Lung (tissue), 12 donors: ENCODE measurements around the gene MARK2. TPM values are rescaled to one million over a fixed set of nuclear protein-coding genes. Genes with fewer than 3 reads are reported as not detected.
A peak's percentile ranks its signal among the peaks of the same experiment; 100 is the strongest.

Experiments used
- ATAC-seq: fragments of 200-7000 bp; cut with Tn5 transposase; one replicate; pipeline ENCODE4 v1.9.1; 2020; ENCODE audit warnings: moderate number of reproducible peaks; ENCODE audit not compliant: insufficient read depth, low FRiP score
- DNase-seq, 3 donors: peaks; one replicate each; pipeline ENCODE4 v3.0.0-alpha.2; 2013 to 2017
- H3K27ac ChIP-seq, 2 donors: one replicate each; pipeline ENCODE4 v1.5.1; 2013; ENCODE audit warnings: mild to moderate bottlenecking in 2 of 2, moderate library complexity in 2 of 2, control low read depth in 1 of 2, inconsistent platforms in 1 of 2, low read depth in 1 of 2, low read length in 1 of 2
- H3K27me3 ChIP-seq, 3 donors: one replicate each; pipeline ENCODE4 v1.5.1; 2013; ENCODE audit warnings: low read length in 2 of 3; ENCODE audit not compliant: control insufficient read depth in 3 of 3, insufficient read depth in 3 of 3
- H3K36me3 ChIP-seq, 4 donors: one replicate each; pipeline ENCODE4 v1.5.1; 2013; ENCODE audit warnings: low read length in 4 of 4, mild to moderate bottlenecking in 1 of 4, moderate library complexity in 1 of 4; ENCODE audit not compliant: control insufficient read depth in 4 of 4, insufficient read depth in 4 of 4
- H3K4me1 ChIP-seq, 5 donors: one replicate each; pipeline ENCODE4 v1.5.1; 2013; ENCODE audit warnings: low read length in 5 of 5, mild to moderate bottlenecking in 2 of 5, moderate library complexity in 1 of 5; ENCODE audit not compliant: control insufficient read depth in 5 of 5, insufficient read depth in 5 of 5
- H3K4me3 ChIP-seq: one replicate; pipeline ENCODE4 v1.5.1; 2013; ENCODE audit warnings: mild to moderate bottlenecking, control low read depth, moderate library complexity
- H3K9ac ChIP-seq, 2 donors: one replicate each; pipeline ENCODE4 v1.5.1; 2013; ENCODE audit warnings: low read length in 2 of 2, control low read depth in 1 of 2; ENCODE audit not compliant: insufficient read depth in 1 of 2
- H3K9me3 ChIP-seq, 4 donors: one replicate each; pipeline ENCODE4 v1.5.1; 2013; ENCODE audit warnings: low read length in 3 of 4, mild to moderate bottlenecking in 1 of 4, moderate library complexity in 1 of 4; ENCODE audit not compliant: control insufficient read depth in 4 of 4, insufficient read depth in 3 of 4
- WGBS, 2 donors: extraction: QIAGEN DNeasy Blood & Tissue Kit; methylation state at CpG; one replicate each; pipeline ENCODE4 v1.1.7; 2013; 5-methylcytosine and 5-hydroxymethylcytosine counted together
- polyA plus RNA-seq, 2 donors: library from polyadenylated mRNA; stranded (reverse); fragments of 200-250 nt; gene quantifications; one replicate each; pipeline ENCODE4 v1.2.1, GENCODE V29; 2013
- total RNA-seq, 2 donors: library from RNA; depleted of rRNA in 1 of 2; stranded (reverse); fragments of >200 nt in 1 of 2; gene quantifications; one replicate each; pipeline ENCODE4 v1.2.1, GENCODE V29; 2014 to 2021
- TF ChIP-seq, protein P1 (sequence below): IDR thresholded peaks from 2 replicates; pipeline ENCODE4 v1.5.1; 2012; ENCODE audit warnings: mild to moderate bottlenecking; ENCODE audit errors: control extremely low read depth, extremely low read depth
- donor health status: control.
- donor health status: control.
- donor health status: Bipolar disorder and iron deficiency.
- donor health status: healthy.
- donor health status: DM: yes; HTN: yes; CAD: no.

The MARK2 gene
- total and polyA plus RNA-seq, 4 donors: 15.5 to 42.9 (median 32.3) TPM

DNA sequence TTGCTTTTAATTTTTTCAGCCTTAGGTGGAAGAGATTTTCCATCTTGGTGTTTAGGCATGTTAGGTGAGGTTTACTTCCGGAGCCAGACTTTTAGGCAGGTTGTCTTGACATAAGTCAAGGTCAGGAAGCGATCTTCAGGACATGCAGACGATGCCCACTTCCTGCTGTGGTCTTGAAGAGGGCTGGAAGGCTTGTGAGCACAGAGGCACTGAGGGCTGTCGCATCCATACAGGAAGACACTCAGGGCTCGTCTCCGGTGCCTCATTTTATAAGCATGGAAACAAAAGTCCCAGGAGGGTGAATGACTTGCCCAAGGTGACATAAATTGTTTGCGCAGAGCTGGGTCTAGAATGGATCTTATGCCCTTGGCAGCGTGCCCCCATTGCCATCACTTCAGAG, 30.8 kb downstream of the MARK2 start:
- Histone ChIP-seq H3K27me3 (no peaks in the 10 kb centered on the region), H3K9ac (no peak overlapping the region), H3K4me1 (peaks cover 22 to 40% (median 35%) of the 10 kb centered on the region in 5 donors), H3K36me3 (peaks cover 0 to 2% (median 0%) of the 10 kb centered on the region in 4 donors), H3K4me3 (no peak overlapping the region), H3K27ac (peak overlapping the region in 1 of 2 donors; percentile 80), H3K9me3 (no peaks in the 10 kb centered on the region)
- TF ChIP-seq, protein P1, sequence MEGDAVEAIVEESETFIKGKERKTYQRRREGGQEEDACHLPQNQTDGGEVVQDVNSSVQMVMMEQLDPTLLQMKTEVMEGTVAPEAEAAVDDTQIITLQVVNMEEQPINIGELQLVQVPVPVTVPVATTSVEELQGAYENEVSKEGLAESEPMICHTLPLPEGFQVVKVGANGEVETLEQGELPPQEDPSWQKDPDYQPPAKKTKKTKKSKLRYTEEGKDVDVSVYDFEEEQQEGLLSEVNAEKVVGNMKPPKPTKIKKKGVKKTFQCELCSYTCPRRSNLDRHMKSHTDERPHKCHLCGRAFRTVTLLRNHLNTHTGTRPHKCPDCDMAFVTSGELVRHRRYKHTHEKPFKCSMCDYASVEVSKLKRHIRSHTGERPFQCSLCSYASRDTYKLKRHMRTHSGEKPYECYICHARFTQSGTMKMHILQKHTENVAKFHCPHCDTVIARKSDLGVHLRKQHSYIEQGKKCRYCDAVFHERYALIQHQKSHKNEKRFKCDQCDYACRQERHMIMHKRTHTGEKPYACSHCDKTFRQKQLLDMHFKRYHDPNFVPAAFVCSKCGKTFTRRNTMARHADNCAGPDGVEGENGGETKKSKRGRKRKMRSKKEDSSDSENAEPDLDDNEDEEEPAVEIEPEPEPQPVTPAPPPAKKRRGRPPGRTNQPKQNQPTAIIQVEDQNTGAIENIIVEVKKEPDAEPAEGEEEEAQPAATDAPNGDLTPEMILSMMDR: no peak
- 36 to 49% methylated on average over 8 of the region's 8 CpGs for WGBS, 2 donors
- no peak for DNase-seq
- no peak for ATAC-seq

DNA sequence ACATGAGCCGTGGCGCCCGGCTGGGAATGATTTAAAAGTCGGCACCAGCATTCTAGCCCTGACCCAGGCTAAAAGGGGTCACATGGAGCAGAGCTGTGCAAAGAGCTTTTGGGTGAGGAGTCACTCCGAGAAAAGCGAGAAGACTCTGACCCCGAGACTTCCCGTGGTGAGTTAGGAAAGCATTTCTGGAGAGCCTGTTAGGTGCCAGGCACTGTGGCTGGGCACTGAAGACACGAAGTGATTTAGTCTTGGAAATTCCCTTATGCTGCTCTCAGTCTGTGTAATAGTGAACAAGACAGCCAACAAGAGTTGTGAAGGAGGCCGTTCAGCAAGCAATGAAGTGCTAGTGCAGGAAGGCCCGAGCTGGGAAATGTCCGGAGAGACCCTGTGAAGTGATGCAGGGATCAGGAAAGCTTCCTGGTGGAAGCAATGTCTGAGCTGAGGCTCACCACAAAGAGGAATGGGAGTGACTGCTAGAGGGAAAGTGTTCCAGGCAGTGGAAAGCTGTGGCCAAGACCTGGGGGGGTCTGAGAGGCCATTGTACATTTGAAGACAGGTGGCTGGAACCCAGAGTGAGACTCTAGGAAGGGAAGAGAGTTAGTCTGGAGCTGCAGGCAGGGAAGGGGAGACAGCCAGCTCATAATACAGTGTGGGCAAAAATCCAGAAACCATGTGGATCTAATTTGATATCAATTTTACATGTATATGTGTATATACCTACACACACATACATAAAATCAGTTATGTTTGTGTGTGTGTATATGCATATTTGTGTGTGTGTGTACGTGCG, 31.6 kb downstream of the MARK2 start:
- H3K27ac ChIP-seq: peak overlapping the region in 1 of 2 donors; percentile 80
- H3K36me3 ChIP-seq: peaks cover 0 to 2% (median under 1%) of the 10 kb centered on the region in 4 donors
- peaks cover 20 to 39% (median 35%) of the 10 kb centered on the region in 5 donors for H3K4me1 ChIP-seq
- H3K4me3 ChIP-seq: no peak overlapping the region
- TF ChIP-seq, protein P1: no peak
- WGBS, 2 donors: 53 to 60% methylated on average over 14 of the region's 14 CpGs
- ATAC-seq (no peak), DNase-seq (no peak)
- H3K9ac ChIP-seq: no peak overlapping the region
- no peaks in the 10 kb centered on the region for H3K9me3 ChIP-seq
- H3K27me3 ChIP-seq: no peaks in the 10 kb centered on the region

DNA sequence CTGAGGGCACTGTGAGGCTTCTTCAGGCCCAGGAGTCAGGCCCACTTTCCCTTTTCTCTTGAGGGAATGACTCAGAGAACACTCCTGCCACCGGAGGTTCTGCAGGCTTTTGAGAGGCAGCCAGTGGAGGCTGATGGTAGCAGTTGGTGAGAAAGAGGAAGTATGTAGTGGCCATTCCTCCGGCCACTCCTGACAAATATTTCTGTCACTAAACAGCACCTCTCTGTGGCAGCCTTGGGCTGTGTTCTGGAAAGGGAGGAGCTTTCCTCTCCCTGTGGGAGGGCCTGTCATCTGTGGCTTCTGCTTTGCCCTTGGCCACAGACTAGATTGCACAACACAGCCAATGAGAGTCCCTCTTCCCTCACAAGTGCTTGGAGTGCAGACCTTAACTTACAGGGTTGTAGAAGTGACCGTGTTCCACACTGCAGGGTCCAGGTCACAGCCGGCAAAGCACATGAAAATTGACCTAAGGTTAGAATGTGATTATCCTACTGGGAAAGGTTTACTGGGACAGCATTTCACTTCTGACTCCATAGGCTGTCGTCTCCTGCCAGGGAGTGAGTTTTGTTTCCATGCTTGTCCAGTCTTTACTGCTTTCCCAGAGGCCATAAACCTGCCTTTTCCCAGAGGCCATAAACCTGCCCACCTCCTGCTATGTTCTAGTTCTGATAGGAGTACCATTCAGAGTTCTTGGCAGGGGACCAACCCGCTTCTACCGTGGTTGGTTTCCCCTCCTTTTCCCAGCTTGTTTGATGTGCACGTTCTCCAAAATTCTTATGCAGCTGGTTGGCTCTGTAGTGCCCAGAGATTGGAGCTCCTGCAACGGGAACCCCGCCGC, 33.3 kb downstream of the MARK2 start:
- Histone ChIP-seq H3K36me3 (peaks cover 0 to 3% (median 1%) of the 10 kb centered on the region in 4 donors), H3K4me1 (peaks cover 6 to 42% (median 21%) of the 10 kb centered on the region in 5 donors), H3K27ac (peak overlapping the region; percentile 72 to 79), H3K27me3 (no peaks in the 10 kb centered on the region), H3K9me3 (no peaks in the 10 kb centered on the region), H3K4me3 (no peak overlapping the region), H3K9ac (no peak overlapping the region)
- TF ChIP-seq, protein P1: peak; percentile 54
- ATAC-seq (peak; percentile 98), DNase-seq (peak; percentile 83 to 92 (median 84))
- 14 to 19% methylated on average over 11 of the region's 11 CpGs for WGBS, 2 donors
